GM12872 (cell line): ENCODE data around the gene CDC42BPG.

Experiments
- TF ChIP-seq, protein P1 (sequence below): IDR thresholded peaks from 3 replicates; pipeline ENCODE4 v1.5.1; 2011; ENCODE audit warnings: low read depth, mild to moderate bottlenecking, low read length, moderate library complexity; ENCODE audit not compliant: insufficient read depth

Gene CDC42BPG

DNA sequence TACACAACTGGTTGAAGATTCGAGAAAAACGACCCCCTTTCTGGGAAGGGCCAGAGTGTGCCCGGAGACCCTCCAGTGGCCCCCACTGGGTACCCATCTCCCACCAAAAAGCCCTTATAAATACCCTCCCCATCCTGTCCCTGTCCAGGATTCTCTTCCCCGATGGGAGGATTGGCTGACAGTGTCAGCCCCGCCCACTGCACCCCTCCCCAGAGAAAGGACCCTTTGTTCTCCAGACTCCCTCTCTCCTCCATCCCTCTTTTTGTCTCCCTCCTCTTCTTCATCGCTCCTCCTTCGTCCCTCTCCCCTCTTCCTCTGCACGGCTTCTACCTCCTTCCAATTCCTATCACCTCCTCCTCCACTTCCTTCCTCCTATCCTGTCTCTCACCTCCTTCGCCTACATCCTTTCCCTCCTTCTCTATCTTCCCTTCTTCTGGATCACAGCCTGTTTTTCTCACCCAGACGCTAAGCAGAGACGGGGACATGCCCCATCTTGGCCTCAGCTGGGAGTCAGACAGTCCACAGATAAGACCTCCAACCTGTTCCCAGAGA is 20.8 kb downstream of the CDC42BPG start:
- TF ChIP-seq, protein P1, sequence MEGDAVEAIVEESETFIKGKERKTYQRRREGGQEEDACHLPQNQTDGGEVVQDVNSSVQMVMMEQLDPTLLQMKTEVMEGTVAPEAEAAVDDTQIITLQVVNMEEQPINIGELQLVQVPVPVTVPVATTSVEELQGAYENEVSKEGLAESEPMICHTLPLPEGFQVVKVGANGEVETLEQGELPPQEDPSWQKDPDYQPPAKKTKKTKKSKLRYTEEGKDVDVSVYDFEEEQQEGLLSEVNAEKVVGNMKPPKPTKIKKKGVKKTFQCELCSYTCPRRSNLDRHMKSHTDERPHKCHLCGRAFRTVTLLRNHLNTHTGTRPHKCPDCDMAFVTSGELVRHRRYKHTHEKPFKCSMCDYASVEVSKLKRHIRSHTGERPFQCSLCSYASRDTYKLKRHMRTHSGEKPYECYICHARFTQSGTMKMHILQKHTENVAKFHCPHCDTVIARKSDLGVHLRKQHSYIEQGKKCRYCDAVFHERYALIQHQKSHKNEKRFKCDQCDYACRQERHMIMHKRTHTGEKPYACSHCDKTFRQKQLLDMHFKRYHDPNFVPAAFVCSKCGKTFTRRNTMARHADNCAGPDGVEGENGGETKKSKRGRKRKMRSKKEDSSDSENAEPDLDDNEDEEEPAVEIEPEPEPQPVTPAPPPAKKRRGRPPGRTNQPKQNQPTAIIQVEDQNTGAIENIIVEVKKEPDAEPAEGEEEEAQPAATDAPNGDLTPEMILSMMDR: no peak

GRCh38 chr11:64817476-64817875 is 27.0 kb downstream of the CDC42BPG start:
- TF ChIP-seq, protein P1: no peak

DNA sequence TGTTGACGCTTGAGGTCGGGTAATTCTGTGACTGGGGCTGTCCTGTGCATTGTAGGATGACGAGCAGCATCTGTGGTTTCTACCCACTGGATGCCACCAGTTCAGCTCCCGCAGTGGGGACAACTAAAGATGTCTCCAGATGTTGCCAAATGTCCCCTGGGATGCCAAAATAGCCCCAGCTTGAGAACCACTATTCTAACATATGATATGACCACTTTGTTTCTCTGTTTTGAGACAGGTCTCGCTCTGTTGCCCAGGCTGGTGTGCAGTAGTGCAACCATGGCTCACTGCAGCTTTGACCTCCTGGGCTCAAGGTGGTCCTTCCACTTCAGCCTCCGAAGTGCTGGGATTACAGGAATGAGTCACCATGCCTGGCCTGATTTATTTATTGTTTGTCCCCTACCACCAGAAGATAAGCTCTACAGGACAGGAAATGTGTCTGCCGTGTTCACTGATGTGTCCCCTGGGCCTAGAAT is 29.7 kb downstream of the CDC42BPG start:
- TF ChIP-seq, protein P1: no peak

DNA sequence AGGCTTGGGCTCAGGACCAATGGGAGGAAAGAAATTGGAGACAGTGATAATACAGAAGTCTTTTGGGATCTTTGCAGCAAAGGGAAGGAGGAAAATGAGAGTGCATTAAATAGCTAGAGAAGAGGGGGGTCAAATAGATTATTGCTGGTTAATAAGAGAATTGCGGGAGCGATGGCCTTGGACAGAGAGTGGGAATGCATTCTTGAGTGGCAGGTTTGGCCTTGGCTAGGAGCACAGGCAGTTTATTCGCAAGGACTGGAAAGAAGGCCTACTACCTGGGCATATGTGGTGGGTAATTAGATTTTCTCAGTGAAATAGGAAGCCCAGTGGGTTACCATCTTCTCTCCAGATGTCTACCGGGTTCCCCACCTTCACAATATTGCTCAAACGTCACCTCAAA is 30.6 kb downstream of the CDC42BPG start:
- TF ChIP-seq, protein P1: no peak

DNA sequence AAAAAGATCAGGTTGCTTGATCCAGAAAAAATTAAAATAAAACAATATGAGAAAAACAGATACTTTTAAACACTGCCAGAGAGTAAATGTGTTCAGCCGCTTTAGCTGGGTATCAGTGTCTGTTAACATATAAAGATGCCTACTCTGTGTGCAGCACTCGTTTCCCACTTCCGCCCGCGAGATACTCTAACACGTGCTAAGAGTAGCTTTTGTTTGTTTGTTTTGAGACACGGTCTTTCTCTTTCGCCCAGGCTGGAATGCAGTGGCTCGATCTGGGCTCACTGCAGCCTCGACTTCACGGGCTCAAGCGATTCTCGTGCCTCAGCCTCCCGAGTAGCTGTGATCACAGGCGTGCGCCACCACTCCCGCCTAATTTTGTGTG is 33.6 kb downstream of the CDC42BPG start:
- TF ChIP-seq, protein P1: no peak

DNA sequence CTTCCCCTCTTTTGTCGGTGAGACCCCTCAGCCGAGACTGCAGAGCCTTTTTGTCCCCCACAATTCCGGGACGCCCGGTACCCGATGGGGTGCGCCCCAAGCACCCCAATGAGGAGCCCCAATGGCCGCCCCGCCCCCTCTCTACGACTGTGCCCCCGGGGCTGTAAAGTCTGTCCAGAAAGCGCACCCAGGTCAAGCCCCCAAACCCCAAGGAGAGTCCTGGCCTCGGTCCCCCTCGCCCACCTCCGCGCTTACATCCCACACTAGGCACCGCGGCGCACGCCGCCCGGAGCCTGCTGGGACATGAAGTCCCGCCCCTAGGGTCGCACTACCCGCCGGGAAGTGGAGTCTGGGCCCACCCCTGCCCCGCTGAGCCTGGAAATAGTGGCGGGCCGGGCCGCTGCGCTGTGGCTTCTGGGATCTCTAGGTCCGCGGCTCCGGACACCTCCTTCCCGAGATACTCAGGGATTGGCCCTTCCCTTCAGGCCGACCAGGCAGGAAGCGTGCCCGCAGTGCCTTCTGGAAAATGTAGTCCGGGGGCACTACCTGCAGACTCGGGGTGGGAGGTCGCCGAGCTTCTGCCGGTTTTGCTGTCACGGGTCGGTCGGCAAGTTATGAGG is 34.1 kb downstream of the CDC42BPG start, which contains the start of gene MEN1:
TSS of gene MEN1 (minus strand) at position 281 of the 620 bp plus-strand sequence. CDS start 442 bp downstream, outside the sequence.
- TF ChIP-seq, protein P1: no peak

DNA sequence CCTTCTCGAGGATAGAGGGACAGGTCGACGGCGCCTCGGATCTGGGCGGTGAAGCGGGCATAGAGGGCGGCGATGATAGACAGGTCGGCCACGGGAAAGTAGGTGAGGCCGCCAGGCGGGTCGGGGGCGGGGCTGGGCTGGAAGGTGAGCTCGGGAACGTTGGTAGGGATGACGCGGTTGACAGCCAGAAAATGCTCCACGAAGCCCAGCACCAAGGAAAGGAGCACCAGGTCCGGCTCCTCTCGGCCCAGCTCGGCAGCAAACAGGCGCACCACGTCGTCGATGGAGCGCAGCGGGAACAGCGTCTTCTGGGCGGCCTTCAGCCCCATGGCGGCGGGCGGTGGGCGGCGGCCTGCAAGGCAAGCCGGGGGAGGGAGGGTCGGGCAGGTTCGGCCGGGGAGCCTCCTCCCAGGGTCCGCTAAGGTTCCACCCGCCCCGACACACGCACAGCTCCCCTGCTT is 34.6 kb downstream of the CDC42BPG start:
- TF ChIP-seq, protein P1: no peak
